Fibroblast of lung (primary cell): ENCODE measurements around the gene NRCAM. TPM values are rescaled to one million over a fixed set of nuclear protein-coding genes. Genes with fewer than 3 reads are reported as not detected.

Source experiments
- DNase-seq, 2 donors: peaks; one replicate each; pipeline versions ENCODE4 v3.0.0 to v3.0.0-alpha.2; 2010; ENCODE audit warnings: low read depth in 2 of 2
- H2AFZ ChIP-seq: 2 replicates; pipeline ENCODE4 v1.5.1; 2012; ENCODE audit warnings: low read length, control low read depth, inconsistent platforms
- H3K27ac ChIP-seq: 2 replicates; pipeline ENCODE4 v1.5.1; 2011; ENCODE audit warnings: low read length, control low read depth; ENCODE audit not compliant: insufficient read depth
- H3K27me3 ChIP-seq: 2 replicates; pipeline ENCODE4 v1.5.1; 2011; ENCODE audit warnings: mild to moderate bottlenecking, low read length; ENCODE audit not compliant: control insufficient read depth, insufficient read depth
- H3K36me3 ChIP-seq: 2 replicates; pipeline ENCODE4 v1.5.1; 2011; ENCODE audit warnings: low read length; ENCODE audit not compliant: control insufficient read depth, insufficient read depth
- H3K4me1 ChIP-seq: 2 replicates; pipeline ENCODE4 v1.5.1; 2011; ENCODE audit warnings: low read length; ENCODE audit not compliant: control insufficient read depth, insufficient read depth; ENCODE audit errors: extremely low read depth
- H3K4me2 ChIP-seq: 2 replicates; pipeline ENCODE4 v1.5.1; 2011; ENCODE audit warnings: low read length, control low read depth; ENCODE audit not compliant: insufficient read depth; ENCODE audit errors: extremely low read depth
- H3K4me3 ChIP-seq, 4 experiments: fragments of 200-600 bp in 1 of 4; sonication (generic) in 1 of 4; replicated peaks in 1 of 4; 2 replicates each; pipeline ENCODE4 v1.5.1; 2011 to 2016; ENCODE audit warnings: low read length in 4 of 4, low read depth in 3 of 4, mild to moderate bottlenecking in 3 of 4, control low read depth in 2 of 4, inconsistent platforms in 1 of 4, mixed read lengths in 1 of 4; ENCODE audit not compliant: insufficient read depth in 1 of 4; ENCODE audit errors: control extremely low read depth in 1 of 4
- H3K79me2 ChIP-seq: 2 replicates; pipeline ENCODE4 v1.5.1; 2012; ENCODE audit warnings: mild to moderate bottlenecking, low read length, inconsistent platforms; ENCODE audit not compliant: control insufficient read depth, insufficient read depth
- H3K9ac ChIP-seq: 2 replicates; pipeline ENCODE4 v1.5.1; 2011; ENCODE audit warnings: mild to moderate bottlenecking, low read length, control low read depth; ENCODE audit not compliant: insufficient read depth
- H3K9me3 ChIP-seq: 2 replicates; pipeline ENCODE4 v1.5.1; 2012; ENCODE audit warnings: low read depth, low read length; ENCODE audit not compliant: control insufficient read depth, insufficient read depth
- H4K20me1 ChIP-seq: 2 replicates; pipeline ENCODE4 v1.5.1; 2011; ENCODE audit warnings: low read length; ENCODE audit not compliant: control insufficient read depth, insufficient read depth; ENCODE audit errors: extremely low read depth
- CTCF ChIP-seq, 2 donors: IDR thresholded peaks in 1 of 2; conservative IDR thresholded peaks in 1 of 2; 1 replicate in 1 of 2; 2 replicates in 1 of 2; pipeline ENCODE4 v1.5.1; 2011 to 2012; ENCODE audit warnings: low read length in 2 of 2, control low read depth in 1 of 2, inconsistent platforms in 1 of 2, low read depth in 1 of 2, mild to moderate bottlenecking in 1 of 2
- EZH2 ChIP-seq: IDR thresholded peaks from 2 replicates; pipeline ENCODE4 v1.5.1; 2012; ENCODE audit warnings: low read length, control low read depth, mild to moderate bottlenecking; ENCODE audit errors: missing control alignments
- polyA plus RNA-seq, 2 donors: library from polyadenylated mRNA; depleted of rRNA in 1 of 2; stranded (reverse) in 1 of 2; unstranded in 1 of 2; fragments of >200 nt; gene quantifications; 2 replicates each; pipeline ENCODE4 v1.2.1, GENCODE V29; 2011 to 2012; ENCODE audit warnings: missing spikeins in 1 of 2
- total RNA-seq: library from RNA; depleted of rRNA; stranded (reverse); fragments of >200 nt; gene quantifications from 2 replicates; pipeline ENCODE4 v1.2.1, GENCODE V29; 2014

NRCAM gene
- total and polyA plus RNA-seq, 2 donors (not counting 1 experiment from before 2014, with no cell fraction given), result 2.1 to 2.2 TPM

- Histone ChIP-seq H3K27ac (no peak overlapping the region), H3K79me2 (no peaks in the 10 kb centered on the region), H4K20me1 (no peaks in the 10 kb centered on the region), H3K4me3 (no peak overlapping the region), H3K9me3 (no peaks in the 10 kb centered on the region), H2AFZ (no peak overlapping the region), H3K4me2 (no peak overlapping the region), H3K4me1 (no peaks in the 10 kb centered on the region), H3K27me3 (no peaks in the 10 kb centered on the region), H3K9ac (no peak overlapping the region), H3K36me3 (no peaks in the 10 kb centered on the region)
- peak in 1 of 2 donors; percentile 85 for DNase-seq
- TF ChIP-seq EZH2 (no peak), CTCF (conservative IDR thresholded peaks at IDR 0.05 in 1 of 2, IDR thresholded peaks at IDR 0.05 in 1 of 2; ENCODE audit: low read depth in 1 of 2, low read length in 2 of 2) (no peak)
These were observed 156.8 kb downstream of the NRCAM start for GRCh38 chr7:108299251-108299973.

- no peaks in the 10 kb centered on the region for H3K36me3 ChIP-seq
- no peak overlapping the region for H3K9ac ChIP-seq
- no peak overlapping the region for H3K4me2 ChIP-seq
- no peaks in the 10 kb centered on the region for H4K20me1 ChIP-seq
- H3K27me3 ChIP-seq, result no peaks in the 10 kb centered on the region
- H2AFZ ChIP-seq, result no peak overlapping the region
- TF ChIP-seq EZH2 (no peak), CTCF (conservative IDR thresholded peaks at IDR 0.05 in 1 of 2, IDR thresholded peaks at IDR 0.05 in 1 of 2; ENCODE audit: low read depth in 1 of 2, low read length in 2 of 2) (no peak)
- no peak overlapping the region for H3K4me3 ChIP-seq
- no peaks in the 10 kb centered on the region for H3K9me3 ChIP-seq
- DNase-seq, result peak in 1 of 2 donors; percentile 55
- H3K4me1 ChIP-seq, result no peaks in the 10 kb centered on the region
- no peak overlapping the region for H3K27ac ChIP-seq
- no peaks in the 10 kb centered on the region for H3K79me2 ChIP-seq
These were observed 159.3 kb downstream of the NRCAM start for GRCh38 chr7:108296911-108297310.

GRCh38 chr7:108294595-108294994 is 161.6 kb downstream of the NRCAM start:
- H3K27ac ChIP-seq, result no peak overlapping the region
- H3K79me2 ChIP-seq, result no peaks in the 10 kb centered on the region
- no peak overlapping the region for H3K4me3 ChIP-seq
- no peak overlapping the region for H3K4me2 ChIP-seq
- no peaks in the 10 kb centered on the region for H3K4me1 ChIP-seq
- no peaks in the 10 kb centered on the region for H3K9me3 ChIP-seq
- no peak for TF ChIP-seq CTCF (conservative IDR thresholded peaks at IDR 0.05 in 1 of 2, IDR thresholded peaks at IDR 0.05 in 1 of 2; ENCODE audit: low read depth in 1 of 2, low read length in 2 of 2)
- H3K27me3 ChIP-seq, result no peaks in the 10 kb centered on the region
- no peaks in the 10 kb centered on the region for H3K36me3 ChIP-seq
- no peak overlapping the region for H3K9ac ChIP-seq
- DNase-seq, result peak in 1 of 2 donors; percentile 18
- H2AFZ ChIP-seq, result no peak overlapping the region
- no peaks in the 10 kb centered on the region for H4K20me1 ChIP-seq
